ENCODE measurements around the gene NECAP2. TPM values are rescaled to one million over a fixed set of nuclear protein-coding genes. Genes with fewer than 3 reads are reported as not detected.
"Not testable (repeated sequence)": the region's sequence is repeated elsewhere in the genome, so short reads cannot be mapped to it uniquely, and the experiment has no call there.

The NECAP2 gene
- total RNA-seq, 1 experiment from 2014 or later, result 129 TPM

DNA sequence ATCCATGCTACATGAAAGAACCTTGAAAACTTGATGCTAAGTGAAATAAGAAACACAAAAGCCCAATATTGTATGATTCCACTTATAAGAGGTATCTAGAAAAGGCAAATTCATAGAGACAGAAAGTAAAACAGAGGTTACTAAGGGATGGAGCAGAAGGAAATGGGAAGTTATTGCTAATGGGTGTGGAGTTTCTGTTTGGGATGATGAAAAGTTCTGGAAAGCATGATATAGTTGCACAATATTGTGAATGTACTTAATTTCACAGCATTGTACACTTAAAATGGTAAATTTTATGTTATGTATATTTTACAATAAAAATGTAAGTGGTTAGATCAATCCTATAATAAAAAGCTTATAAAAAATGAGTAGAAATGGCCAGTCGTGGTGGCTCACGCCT, 1.6 kb upstream of the NECAP2 start:
- Histone ChIP-seq H3K36me3 (peaks cover 30% of the 10 kb centered on the region), H3K4me3 (no peak overlapping the region), H3K9me3 (replicated peaks) (no peaks in the 10 kb centered on the region), H3K27me3 (replicated peaks) (no peaks in the 10 kb centered on the region), H3K4me1 (replicated peaks) (peaks cover 8% of the 10 kb centered on the region), H3K27ac (no peak overlapping the region)
- DNase-seq (ENCODE audit: low read depth in 1 of 2, low spot score in 2 of 2), result no peak

DNA sequence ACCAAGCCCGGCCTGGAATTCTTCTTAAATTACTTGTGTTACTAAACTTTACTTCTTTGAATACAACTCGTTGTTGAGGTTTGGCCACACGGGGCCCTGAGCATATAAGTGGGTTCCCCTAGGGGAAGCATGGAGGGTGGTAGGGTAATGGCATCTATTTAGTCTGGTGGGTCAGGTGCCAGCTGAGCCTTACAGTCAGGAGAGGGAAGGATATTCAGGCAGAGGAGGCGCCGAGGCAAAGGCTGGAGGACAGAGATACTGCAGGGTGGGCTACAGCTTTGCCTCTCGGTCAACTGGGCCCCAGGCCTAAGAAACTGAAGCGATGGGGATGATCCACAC, 424 bp upstream of the NECAP2 start:
- H3K27ac ChIP-seq, result peak overlapping the region; percentile 41; the same call in 1 of the 2 replicates
- DNase-seq (ENCODE audit: low read depth in 1 of 2, low spot score in 2 of 2), result no peak
- no peaks in the 10 kb centered on the region for H3K9me3 ChIP-seq (replicated peaks)
- H3K4me3 ChIP-seq, result peak overlapping the region; percentile 79
- peaks cover 42% of the 10 kb centered on the region for H3K36me3 ChIP-seq
- no peaks in the 10 kb centered on the region for H3K27me3 ChIP-seq (replicated peaks)
- H3K4me1 ChIP-seq (replicated peaks), result peaks cover 8% of the 10 kb centered on the region

DNA sequence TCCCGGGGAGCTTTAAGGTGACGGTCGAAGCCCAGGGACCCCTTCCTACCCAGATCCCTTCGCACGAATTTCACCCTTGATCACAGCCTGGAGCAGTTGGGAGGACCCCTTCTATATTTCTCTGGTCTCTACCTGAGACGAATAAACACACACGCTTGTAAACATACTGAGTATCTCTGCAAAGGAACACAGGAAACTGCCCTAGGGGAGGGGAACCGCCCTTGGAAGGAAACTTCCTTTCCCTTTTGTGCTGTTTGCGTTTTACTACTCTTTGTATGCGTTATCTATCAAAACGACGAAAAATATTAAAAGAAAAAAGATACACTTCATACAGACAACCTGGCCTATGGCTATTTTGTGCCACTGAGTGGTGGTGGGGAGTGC, 750 bp downstream of the NECAP2 start:
- peaks cover 8% of the 10 kb centered on the region for H3K4me1 ChIP-seq (replicated peaks)
- no peaks in the 10 kb centered on the region for H3K9me3 ChIP-seq (replicated peaks)
- H3K27me3 ChIP-seq (replicated peaks), result no peaks in the 10 kb centered on the region
- H3K27ac ChIP-seq, result peak overlapping the region; percentile 41
- peaks cover 53% of the 10 kb centered on the region for H3K36me3 ChIP-seq
- H3K4me3 ChIP-seq, result peak overlapping the region; percentile 79
- peak in 1 of 2 experiments; percentile 52 for DNase-seq (ENCODE audit: low read depth in 1 of 2, low spot score in 2 of 2)

DNA sequence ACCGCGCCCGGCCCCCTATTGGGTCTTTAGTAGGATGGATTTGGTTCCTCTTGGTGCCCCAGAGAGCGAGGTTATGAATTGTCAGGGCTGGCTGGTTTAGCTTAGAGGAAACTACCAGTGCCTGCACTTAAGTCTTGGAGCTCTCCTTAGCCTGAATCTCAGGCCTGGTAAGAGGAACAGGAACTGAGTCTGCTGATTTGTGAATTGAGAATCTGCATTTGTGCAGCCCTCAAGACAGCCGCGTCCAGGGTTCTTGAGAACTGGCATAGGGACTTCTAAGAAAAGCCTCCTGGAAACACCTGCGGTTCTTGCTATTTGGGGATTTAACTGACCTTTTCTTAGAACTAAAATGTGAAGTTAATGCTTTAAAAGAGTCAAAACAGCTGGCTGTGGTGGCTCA, 1.7 kb downstream of the NECAP2 start:
- Histone ChIP-seq H3K27me3 (replicated peaks) (no peaks in the 10 kb centered on the region), H3K9me3 (replicated peaks) (no peaks in the 10 kb centered on the region), H3K36me3 (peaks cover 63% of the 10 kb centered on the region), H3K4me1 (replicated peaks) (peaks cover 8% of the 10 kb centered on the region), H3K27ac (no peak overlapping the region), H3K4me3 (no peak overlapping the region)
- no peak for DNase-seq (ENCODE audit: low read depth in 1 of 2, low spot score in 2 of 2)

DNA sequence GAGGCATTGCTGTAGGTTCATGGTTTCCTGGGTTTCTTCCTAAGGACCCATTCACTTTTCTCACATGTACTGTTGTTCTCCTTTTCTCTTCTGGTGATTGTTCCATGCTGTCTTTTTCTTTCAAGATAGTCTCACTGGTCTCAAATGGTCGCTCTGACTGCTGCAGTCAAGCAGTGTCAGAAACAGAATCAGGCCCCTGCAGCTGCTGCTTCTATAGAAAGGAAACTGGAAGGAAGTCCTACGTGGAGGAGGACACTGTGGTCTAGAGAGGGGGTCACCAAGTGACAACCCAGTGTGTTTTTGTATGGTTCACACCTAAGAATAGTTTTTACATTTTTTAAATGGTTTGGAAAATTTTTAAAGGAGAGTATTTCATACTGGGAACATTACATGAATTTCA, 2.4 kb downstream of the NECAP2 start:
- DNase-seq (ENCODE audit: low read depth in 1 of 2, low spot score in 2 of 2), result no peak
- H3K4me1 ChIP-seq (replicated peaks), result peaks cover 8% of the 10 kb centered on the region
- no peaks in the 10 kb centered on the region for H3K27me3 ChIP-seq (replicated peaks)
- no peaks in the 10 kb centered on the region for H3K9me3 ChIP-seq (replicated peaks)
- H3K4me3 ChIP-seq, result no peak overlapping the region
- H3K27ac ChIP-seq, result no peak overlapping the region
- peaks cover 70% of the 10 kb centered on the region for H3K36me3 ChIP-seq

DNA sequence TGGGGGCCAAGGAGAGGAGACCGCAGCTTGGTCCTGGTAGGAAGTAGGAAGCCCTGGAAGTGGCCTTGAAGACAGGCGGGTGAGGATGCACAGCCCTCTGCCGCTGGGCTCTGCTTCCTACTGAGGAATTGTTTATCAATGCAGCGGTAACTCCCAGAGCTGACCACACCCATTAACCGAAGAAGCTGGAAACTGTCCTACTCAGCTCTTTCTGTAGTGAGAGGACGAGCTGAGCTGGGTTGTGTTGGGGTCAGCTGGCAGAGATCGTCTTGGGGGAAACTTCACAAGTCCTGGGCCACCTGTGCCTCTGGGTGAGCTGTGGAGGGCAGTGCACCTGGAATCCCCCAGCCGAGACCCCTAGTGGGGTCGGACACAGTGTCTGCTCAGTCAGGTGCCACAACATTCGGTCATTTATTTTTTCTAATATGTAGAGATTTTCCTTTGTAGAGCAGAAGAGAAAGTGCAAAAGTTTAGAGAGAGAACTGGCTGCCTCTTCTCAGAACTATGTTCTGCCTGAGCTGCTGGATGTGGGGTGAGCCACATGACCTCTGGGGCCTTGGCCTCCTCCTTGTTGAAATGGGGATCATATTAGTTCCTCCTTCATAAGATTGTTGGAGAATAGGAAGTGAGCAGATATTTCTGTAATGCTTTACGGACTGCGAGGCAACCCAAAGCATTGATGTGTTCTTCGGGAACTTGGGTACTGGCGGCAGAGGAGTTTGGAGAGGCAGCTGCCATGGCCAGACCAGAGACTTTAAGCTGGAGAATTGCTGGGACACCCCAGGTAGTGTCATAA, 3.6 kb downstream of the NECAP2 start:
- Histone ChIP-seq H3K9me3 (replicated peaks) (no peaks in the 10 kb centered on the region), H3K27ac (no peak overlapping the region), H3K27me3 (replicated peaks) (no peaks in the 10 kb centered on the region), H3K36me3 (peaks cover 82% of the 10 kb centered on the region), H3K4me1 (replicated peaks) (peaks cover 8% of the 10 kb centered on the region), H3K4me3 (no peak overlapping the region)
- no peak for DNase-seq (ENCODE audit: low read depth in 1 of 2, low spot score in 2 of 2)

DNA sequence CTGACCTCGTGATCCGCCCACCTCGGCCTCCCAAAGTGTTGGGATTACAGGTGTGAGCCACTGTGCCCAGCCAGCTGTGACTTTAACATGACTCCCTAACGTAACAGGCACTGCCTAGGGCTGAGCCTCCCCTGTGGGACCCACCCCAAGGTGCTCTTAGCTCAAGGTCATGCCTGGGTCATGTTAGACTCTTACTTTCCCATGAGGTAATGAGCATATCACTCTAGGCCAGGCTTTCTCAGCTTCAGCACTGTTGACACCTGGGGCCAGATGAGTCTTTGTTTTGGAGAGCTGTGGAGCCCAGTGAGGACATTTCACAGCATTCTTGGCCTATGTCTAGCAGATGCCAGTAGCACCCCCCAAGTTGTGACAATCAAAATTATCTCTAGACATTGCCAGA, 4.5 kb downstream of the NECAP2 start:
- no peak overlapping the region for H3K27ac ChIP-seq
- H3K36me3 ChIP-seq, result peaks cover 91% of the 10 kb centered on the region

DNA sequence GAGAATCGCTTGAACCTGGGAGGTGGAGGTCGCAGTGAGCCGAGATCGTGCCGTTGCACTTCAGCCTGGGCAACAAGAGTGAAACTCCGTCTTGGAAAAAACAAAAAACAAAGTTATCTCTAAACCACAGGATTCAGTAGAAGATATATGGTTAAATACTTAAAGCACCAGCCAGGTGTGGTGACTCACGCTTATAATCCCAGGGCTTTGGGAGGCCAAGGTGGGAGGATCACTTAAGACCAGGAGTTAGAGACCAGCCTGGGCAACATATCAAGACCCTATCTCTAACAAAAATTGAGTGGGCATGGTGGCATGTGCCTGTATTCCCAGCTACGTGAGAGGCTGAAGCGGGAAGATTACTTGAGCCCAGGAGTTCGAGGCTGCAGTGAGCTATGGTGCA, 5.6 kb downstream of the NECAP2 start:
- Histone ChIP-seq H3K9me3 (replicated peaks) (no peaks in the 10 kb centered on the region), H3K36me3 (peaks cover 98% of the 10 kb centered on the region)

More for the DNA sequence above, 4.5 kb downstream of the NECAP2 start:
- Histone ChIP-seq H3K4me3 (no peak overlapping the region), H3K9me3 (replicated peaks) (no peaks in the 10 kb centered on the region), H3K27me3 (replicated peaks) (no peaks in the 10 kb centered on the region), H3K4me1 (replicated peaks) (peaks cover 6% of the 10 kb centered on the region)
- no peak for DNase-seq (ENCODE audit: low read depth in 1 of 2, low spot score in 2 of 2)

DNA sequence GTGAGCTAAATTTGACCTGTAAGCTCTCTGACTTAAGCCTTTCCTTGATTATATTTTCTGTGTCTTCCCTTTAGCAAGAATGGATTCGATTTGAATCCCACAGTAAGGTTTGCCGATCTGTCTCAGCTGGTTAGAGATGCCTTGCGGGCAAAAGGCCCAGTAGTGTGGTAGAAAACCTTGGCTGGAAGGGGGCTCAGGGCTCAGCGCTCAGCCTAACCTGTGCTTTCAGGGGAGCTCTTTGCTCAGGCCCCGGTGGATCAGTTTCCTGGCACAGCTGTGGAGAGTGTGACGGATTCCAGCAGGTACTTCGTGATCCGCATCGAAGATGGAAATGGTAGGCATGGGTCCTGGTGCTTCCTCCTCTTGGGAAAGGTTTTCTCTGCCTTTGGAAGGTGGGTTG, 7.1 kb downstream of the NECAP2 start:
- Histone ChIP-seq H3K9me3 (replicated peaks) (no peaks in the 10 kb centered on the region), H3K4me1 (replicated peaks) (no peaks in the 10 kb centered on the region), H3K27me3 (replicated peaks) (no peaks in the 10 kb centered on the region), H3K36me3 (peaks cover 99% of the 10 kb centered on the region), H3K27ac (no peak overlapping the region), H3K4me3 (no peak overlapping the region)
- DNase-seq (ENCODE audit: low read depth in 1 of 2, low spot score in 2 of 2), result no peak

More for the DNA sequence above, 5.6 kb downstream of the NECAP2 start:
- Histone ChIP-seq H3K27ac (no peak overlapping the region), H3K4me1 (replicated peaks) (peaks cover 3% of the 10 kb centered on the region; the same call in 1 of the 2 replicates), H3K27me3 (replicated peaks) (no peaks in the 10 kb centered on the region), H3K4me3 (no peak overlapping the region)
- no peak for DNase-seq (ENCODE audit: low read depth in 1 of 2, low spot score in 2 of 2)

DNA sequence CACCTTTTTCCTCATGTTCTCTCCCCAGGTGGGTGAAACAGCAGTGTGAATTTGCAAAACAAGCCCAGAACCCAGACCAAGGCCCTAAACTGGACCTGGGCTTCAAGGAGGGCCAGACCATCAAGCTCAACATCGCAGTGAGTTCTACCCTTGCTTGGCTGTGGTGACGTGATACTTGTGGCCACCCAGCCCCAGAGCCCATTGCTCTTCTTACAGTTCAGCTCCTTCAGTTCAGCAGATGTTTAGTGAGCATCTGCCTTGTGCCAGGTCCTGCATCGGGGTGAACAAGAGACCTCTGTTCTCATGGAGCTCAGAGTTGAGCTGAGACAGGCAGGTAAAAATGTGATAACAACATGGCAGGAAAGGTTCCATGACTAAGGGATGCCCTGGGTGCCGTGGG, 8.5 kb downstream of the NECAP2 start:
- H3K36me3 ChIP-seq, result peaks cover 98% of the 10 kb centered on the region
- H3K27me3 ChIP-seq (replicated peaks), result no peaks in the 10 kb centered on the region

DNA sequence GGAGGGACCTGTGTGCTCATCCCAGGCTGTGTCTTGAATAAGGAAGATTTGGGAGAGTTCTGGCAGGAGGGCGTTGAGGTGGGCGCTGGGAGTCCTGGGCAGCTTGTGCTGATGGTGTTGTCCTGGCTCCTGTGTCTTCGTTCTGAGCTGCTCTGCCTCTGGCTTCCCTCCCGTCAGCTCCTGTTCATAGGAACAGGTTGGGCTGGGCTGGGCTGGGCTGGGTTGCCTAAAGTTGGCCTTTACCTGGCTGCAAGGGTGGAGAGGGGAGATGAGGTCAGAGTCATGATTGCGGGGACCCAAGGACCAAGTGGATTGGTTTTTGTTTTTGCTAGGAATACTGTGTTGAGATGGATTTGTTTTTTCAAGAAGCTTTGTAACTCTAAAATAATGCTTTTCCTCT, 9.1 kb downstream of the NECAP2 start:
- DNase-seq (ENCODE audit: low read depth in 1 of 2, low spot score in 2 of 2), result no peak
- Histone ChIP-seq H3K9me3 (replicated peaks) (no peaks in the 10 kb centered on the region), H3K27ac (no peak overlapping the region), H3K36me3 (peaks cover 98% of the 10 kb centered on the region), H3K4me3 (no peak overlapping the region), H3K27me3 (replicated peaks) (no peaks in the 10 kb centered on the region), H3K4me1 (replicated peaks) (no peaks in the 10 kb centered on the region)

More for the DNA sequence above, 8.5 kb downstream of the NECAP2 start:
- no peak overlapping the region for H3K27ac ChIP-seq
- no peaks in the 10 kb centered on the region for H3K9me3 ChIP-seq (replicated peaks)
- DNase-seq (ENCODE audit: low read depth in 1 of 2, low spot score in 2 of 2), result no peak
- no peak overlapping the region for H3K4me3 ChIP-seq
- no peaks in the 10 kb centered on the region for H3K4me1 ChIP-seq (replicated peaks)

DNA sequence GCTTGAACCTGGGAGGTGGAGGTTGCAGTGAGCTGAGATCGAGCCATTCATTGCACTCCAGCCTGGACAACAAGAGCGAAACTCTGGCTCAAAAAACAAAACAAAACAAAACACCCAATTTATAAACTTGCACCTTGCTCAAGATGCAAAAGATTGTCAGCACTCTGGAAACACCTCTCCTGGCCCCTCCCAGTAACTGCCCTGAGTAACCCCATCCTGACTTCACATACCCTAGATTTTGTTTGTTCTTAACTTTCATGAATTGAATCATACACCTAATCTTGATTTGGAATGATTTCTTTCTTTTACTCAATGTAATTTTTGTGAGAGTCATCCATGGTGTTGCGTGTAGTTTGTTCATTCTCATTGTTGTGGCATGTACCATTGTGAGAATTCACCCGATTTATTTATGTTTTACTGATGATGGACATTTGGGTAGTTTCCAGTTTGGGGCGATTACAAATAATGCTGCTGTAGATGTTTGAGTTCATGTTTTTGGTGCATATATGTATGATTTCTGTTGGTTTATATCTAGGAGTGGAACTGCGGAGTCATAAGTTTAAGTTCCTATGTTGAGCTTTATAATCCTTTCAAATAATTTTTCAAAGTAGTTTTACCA, 10.4 kb downstream of the NECAP2 start:
- H3K36me3 ChIP-seq, result peaks cover 96% of the 10 kb centered on the region
- DNase-seq (ENCODE audit: low read depth in 1 of 2, low spot score in 2 of 2), result no peak
- H3K27me3 ChIP-seq (replicated peaks), result no peaks in the 10 kb centered on the region
- no peaks in the 10 kb centered on the region for H3K4me1 ChIP-seq (replicated peaks)
- no peak overlapping the region for H3K27ac ChIP-seq
- H3K4me3 ChIP-seq, result no peak overlapping the region
- H3K9me3 ChIP-seq (replicated peaks), result no peaks in the 10 kb centered on the region

DNA sequence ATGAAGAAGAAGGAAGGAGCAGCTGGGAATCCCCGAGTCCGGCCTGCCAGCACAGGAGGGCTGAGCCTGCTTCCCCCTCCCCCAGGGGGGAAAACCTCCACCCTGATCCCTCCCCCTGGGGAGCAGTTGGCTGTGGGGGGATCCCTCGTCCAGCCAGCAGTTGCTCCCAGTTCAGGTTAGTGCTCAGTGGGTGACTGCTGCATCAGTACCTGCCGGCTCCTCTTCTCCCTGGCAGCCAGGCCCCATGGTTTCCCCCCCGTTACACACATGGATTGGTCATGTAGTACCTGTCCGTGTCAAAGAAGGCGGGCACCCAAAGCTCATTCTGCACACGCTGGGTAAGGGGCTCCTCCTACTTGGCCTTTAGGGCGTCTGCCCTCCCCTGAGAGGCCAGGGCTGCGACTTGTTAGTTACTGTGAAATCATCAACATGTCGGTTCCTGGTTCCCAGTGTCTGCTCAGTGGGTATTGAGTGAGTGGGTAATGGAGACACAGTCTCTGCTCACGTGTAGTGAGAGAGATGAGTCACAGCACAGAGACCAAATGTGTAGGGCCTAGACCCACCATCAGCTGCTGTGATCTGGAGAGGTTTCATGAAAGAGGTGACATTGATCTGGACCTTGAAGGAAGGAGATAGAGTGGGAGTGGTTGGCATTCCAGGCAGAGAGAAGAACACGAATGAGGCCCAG, 11.5 kb downstream of the NECAP2 start:
- Histone ChIP-seq H3K36me3 (peaks cover 96% of the 10 kb centered on the region), H3K27ac (no peak overlapping the region)
- DNase-seq (ENCODE audit: low read depth in 1 of 2, low spot score in 2 of 2), result no peak

DNA sequence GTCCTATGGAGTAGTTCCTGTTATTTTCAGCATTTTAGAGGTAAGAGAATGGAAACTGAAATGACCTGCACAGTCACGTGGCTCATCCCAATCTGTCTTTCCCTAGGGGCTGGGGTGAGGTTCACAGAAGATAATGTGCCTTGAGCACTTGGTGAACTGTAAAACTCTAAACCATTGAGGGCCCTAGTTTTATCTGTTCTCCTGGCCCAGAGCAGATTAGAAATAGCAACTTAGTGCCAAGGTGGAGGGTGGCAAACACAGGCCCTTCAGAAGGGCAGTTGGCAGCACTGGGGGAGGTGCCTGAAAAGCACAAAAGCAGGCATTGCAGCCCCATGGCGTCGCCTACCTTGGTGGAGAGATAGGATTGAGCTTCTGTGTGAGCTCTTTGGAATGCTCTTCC, 14.4 kb downstream of the NECAP2 start:
- DNase-seq (ENCODE audit: low read depth in 1 of 2, low spot score in 2 of 2); H3K9me3 ChIP-seq (replicated peaks); H3K4me3 ChIP-seq; H3K27ac ChIP-seq; H3K4me1 ChIP-seq (replicated peaks); H3K27me3 ChIP-seq (replicated peaks): not testable (repeated sequence)
- peaks cover 96% of the 10 kb centered on the region for H3K36me3 ChIP-seq

More for the DNA sequence above, 11.5 kb downstream of the NECAP2 start:
- Histone ChIP-seq H3K9me3 (replicated peaks) (no peaks in the 10 kb centered on the region), H3K27me3 (replicated peaks) (no peaks in the 10 kb centered on the region), H3K4me1 (replicated peaks) (no peaks in the 10 kb centered on the region), H3K4me3 (no peak overlapping the region)

Data from SJSA1 (cell line).